Activated CD8-positive, alpha-beta memory T cell treated with anti-CD3 and anti-CD28 coated beads for 1 hour (primary cell): ENCODE data around the gene GYG2.
"Not testable (repeated sequence)": the region's sequence is repeated elsewhere in the genome, so short reads cannot be mapped to it uniquely, and the experiment has no call there.

ENCODE experiments used
- DNase-seq, 2 donors: peaks; one replicate each; pipeline ENCODE4 v3.0.0-alpha.2; 2020; ENCODE audit warnings: low read depth in 1 of 2; ENCODE audit errors: extremely low read depth in 1 of 2

GYG2 gene

DNA sequence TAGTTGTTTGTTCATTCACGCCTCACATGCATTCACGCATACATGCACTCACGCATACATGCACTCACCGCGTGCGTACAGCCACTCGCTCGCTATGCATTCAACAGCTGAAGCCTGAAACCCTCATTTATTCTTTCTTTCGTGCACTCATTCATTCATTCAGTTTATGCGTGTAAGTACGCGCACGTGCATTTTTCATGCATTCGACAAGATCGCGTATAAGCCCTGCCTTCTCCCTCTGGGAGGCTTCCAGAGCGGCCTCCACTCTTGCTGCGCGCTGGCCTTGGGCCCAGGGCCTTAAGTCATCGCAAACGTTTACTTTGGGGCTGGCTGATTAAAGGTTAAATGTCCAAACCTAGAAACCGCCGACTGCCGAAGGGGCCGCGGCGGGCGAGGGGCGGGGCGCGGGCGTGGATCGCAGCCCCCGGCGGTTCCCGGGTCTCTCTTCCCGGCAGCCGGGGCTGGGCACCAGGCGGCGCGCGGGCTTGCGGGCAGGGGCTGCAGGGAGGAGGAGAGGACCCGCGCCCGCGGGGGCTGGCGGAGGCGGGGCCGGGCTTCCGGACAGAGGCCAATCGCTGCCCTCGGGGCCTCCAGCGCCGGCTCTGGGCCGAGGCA, at the start of gene GYG2:
Gene GYG2 (plus strand): TSS at position 587 of the 615 bp plus-strand sequence. CDS start 1,259 bp downstream, outside the sequence.
- DNase-seq = no peak

DNA sequence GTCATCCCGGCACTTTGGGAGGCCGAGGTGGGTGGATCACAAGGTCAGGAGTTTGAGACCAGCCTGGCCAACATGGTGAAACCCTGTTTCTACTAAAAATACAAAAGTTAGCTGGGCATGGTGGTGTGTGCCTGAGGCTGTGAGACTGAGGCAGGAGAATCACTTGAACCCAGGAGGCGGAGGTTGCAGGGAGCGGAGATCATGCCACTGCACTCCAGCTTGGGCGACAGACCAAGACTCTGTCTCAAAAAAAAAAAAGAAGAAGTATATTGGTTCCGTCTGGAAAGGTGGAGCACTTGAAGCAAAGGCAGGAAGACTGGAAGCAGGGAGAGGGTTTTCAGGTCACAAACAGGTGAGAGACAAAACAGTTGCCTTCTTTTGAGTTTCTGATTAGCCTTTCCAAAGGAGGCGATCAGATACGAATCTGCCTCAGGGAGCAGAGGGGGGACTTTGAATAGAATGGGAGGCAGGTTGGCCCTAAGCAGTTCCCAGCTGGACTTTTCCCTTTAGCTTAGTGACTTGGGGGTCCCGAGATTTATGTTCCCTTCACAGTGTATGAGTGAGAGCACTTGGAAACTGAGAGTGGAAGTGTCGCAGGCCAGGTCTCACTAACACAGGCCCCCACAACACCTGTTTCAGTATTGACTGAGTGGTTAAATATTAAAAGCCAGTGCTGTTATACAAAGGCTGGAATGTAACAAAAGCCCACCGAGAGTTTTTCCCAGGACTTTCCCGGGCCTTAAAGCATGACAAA, 48.1 kb upstream of the GYG2 start:
- not testable (repeated sequence) for DNase-seq

DNA sequence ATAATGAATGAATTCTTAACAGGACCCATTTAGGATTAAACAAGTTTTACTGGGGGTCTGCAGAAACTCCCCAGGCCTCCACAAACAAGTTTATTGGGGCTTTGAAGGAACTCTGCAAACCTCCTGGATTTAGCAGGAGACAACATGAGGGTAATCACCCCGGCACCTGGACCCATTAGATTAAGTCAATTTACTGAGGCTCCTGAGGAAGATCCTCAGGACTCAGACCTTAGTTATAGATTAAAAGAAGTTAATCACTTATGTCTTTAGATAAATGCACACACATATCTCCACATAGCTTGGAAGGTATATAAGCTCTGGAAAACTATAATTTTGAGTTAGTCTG, 47.5 kb upstream of the GYG2 start:
- no peak for DNase-seq

DNA sequence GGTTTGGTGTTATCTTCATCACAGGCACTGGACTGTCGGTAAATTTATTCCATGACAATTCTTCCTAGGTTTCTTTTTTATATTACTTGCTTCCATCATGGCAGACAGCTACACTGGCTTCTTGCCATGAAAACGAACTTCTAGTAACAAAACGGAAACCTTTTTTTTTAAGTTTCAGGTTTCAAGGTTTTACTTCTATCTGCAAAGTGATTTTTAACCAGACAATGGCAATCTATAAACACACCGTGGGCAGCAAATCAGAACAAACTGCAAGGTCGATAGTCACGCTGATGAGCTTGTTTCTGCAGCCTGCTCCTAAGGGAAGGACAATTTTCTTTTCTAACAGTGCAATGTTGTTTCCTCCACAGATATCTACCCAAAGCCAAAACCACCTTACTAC, 47.0 kb upstream of the GYG2 start:
- DNase-seq = no peak

DNA sequence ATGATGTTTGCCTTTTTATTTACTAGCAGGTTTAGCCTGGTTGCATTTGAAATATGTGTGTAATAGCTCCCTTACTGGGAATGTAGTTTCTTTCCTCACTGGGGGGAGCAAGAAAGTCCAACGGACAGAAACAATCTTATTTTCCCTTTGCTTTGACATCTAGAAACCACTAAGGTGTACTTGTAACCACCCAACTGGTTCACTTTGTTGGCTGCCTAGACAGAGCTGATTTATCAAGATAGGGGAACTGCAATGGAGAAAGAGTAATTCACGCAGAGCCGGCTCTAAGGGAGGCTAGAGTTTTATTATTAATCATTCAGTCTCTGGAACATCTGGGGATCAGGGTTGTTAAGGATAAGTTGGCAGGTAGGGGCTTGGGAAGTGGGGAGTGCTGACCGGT, 46.6 kb upstream of the GYG2 start:
- DNase-seq = no peak

DNA sequence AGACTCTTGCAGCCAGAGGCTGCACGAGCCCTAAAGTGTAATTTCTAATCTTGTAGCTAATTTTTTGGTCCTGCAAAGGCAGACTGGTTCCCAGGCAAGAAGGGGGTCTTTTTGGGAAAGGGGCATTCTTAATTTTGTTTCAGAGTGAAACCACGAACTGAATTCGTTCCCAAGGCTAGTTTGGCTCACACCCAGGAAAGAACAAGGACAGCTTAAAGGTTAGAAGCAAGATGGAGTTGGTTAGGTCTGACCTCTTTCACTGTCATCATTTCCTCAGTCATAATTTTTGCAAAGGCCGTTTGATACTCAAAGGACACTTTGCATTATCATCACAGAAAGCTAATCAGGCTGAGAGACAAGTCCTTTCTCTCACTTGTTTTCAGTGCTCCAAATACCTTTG, 46.0 kb upstream of the GYG2 start:
- no peak for DNase-seq

DNA sequence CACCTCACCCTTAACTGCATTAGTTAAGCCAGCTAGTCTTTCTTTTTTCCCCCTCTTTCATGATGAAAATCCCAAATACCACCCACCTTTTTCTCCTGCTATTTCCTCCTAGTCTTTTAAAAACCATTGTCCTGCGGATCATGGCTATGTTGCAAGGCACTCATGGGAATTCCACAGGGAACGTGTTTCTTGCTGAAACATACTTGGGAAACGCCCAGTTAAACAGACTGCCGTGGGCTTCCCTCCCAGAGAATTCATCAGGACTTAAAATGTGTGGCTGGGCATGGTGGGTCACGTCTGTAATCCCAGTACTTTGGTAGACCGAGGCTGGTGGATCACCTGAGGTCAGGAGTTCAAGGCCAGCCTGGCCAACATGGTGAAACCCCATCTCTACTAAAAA, 44.7 kb upstream of the GYG2 start:
- no peak for DNase-seq

DNA sequence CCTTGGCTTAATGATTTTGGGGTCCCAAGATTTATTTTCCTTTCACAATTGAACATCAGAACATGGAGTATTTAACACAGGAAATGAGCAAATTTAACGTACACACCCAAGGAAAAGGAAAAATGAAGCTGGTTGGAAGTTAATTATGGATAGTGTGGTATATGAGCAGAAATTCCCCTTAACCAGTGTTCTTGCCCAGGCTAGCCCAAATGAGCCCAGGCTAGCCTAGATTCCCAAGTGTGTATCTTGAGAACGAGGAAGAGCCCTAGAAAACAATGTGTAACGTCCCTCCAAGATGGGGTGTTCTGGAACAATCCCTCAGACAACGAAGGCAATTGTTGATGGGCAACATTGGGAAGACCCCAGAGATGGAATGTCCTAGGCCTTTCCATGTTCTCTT, 43.2 kb upstream of the GYG2 start:
- DNase-seq = no peak

DNA sequence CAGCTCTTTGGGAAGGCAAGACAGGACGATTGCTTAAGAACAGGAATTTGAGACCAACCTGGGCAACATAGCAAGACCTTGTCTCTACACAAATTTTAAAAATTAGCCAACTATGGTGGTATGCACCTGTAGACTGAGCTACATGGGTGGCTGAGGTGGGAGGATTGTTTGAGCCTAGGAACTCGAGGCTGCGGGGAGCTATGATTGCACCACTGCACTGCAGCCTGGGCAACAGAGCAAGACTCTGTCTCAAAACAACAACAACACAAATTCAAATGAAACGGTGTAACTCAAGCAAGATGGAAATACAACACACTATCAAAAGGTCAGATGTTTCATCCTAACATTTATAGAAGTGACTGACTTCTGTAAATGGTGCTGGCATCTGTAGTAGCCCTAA, 39.8 kb upstream of the GYG2 start:
- no peak for DNase-seq

DNA sequence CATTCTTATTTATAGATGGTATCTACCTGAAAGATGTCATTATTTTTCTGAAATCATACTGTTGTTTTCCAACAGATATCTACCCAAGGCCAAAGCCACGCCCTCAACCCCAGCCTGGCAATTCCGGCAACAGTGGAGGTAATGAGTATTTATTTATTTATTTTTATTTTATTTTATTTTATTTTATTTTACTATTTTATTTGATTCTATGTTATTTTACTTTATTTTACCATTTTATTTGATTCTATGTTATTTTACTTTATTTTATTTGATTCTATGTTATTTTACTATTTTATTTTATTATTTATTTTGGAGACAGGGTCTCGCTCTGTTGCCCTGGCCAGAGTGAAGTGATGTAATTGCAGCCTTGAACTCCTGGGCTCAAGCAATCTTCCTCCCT, 39.2 kb upstream of the GYG2 start:
- no peak for DNase-seq

DNA sequence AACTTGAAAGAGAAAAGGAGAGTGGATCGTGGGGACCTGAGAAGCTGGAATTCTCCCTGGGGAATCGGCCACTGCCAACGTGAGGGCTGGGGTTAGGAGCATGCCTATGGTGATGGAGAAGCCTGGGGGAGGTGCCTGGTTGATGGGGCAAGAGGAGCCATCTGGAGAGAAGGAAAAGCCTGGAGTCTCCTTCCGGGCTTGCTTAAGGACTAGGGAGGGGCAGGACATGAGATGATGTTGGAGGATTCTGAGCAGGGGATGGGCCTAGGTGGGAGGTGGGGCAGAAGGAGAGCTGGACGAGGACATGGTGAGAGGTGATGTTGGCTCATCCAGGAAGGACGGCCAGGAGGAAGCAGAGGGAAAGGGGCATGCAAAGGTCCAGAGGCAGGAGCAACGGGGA, 35.0 kb upstream of the GYG2 start:
- DNase-seq = no peak

DNA sequence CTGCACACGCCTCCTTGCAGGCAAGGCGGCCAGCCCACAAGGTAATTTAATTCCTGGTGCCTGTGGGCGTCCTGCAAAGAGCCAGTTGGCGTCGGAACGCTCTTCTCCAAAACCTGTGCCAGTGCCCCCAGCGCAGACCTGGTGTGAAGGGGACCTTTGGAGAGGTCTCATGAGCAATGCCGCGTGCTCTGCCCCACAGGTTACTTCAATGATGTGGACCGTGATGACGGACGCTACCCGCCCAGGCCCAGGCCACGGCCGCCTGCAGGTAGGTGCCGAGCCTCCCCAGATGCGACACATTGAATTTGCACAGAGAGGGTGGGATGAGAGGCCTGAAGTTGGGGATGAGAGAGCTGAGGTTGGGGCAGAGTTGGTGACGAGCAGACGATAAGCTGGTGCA, 34.4 kb upstream of the GYG2 start:
- no peak for DNase-seq

DNA sequence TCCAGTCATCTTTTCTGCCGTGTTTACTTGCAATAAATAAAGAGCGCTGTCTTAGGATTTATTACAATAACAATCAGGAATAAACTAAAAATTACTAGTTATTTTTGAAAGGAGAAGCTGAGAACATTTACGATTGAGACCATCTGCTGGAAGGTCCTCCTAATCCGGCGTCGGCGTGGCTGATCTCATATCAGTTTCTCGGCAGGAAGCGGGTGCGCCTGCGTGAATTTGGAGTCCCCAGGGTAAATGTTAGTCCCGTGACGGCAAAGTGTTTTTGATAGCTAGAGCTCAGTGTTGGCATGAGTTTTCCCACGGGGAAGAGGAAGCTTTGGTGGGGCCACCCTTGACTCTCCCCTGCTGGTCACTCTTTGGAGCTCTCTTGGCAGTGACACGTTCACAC, 31.9 kb upstream of the GYG2 start:
- DNase-seq = not testable (repeated sequence)

DNA sequence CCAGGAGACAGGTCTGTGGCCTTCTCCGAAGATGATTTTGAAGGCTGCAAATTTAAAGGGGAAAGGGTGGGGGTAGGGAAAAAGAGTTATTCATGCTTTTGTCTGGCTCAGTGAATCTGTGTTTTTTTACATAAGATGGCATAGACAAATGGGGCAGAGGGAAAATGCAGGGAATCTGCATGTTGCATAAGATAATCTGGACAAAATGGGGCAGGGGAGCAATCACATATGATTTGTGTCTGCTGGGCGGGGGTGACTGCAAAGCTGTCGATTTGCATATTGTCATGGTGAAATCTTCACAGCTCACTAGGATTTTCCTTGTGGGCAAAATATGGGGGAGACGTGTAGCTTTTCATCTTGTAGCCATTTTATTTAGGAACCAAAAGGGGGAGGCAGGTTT, 29.4 kb upstream of the GYG2 start:
- no peak for DNase-seq

DNA sequence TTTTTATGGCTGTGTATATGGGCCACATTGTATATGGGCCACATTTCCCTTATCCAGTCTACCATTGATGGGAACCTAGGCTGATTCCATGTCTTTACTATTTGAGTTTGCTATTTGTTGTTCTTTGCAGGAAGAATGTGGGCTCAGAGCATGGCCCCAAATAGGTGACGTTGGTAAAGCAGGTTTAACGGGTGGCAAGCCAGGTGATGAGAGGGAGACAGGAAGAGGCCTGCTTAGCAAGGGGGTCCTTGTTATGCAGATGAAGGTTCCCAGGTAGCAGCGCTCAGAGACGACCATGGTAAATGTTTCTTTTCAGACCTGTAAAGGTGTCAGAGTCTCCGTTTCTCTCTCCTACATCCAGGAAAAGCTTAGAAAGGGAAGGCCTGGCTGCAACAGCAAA, 28.8 kb upstream of the GYG2 start:
- DNase-seq = not testable (repeated sequence)

DNA sequence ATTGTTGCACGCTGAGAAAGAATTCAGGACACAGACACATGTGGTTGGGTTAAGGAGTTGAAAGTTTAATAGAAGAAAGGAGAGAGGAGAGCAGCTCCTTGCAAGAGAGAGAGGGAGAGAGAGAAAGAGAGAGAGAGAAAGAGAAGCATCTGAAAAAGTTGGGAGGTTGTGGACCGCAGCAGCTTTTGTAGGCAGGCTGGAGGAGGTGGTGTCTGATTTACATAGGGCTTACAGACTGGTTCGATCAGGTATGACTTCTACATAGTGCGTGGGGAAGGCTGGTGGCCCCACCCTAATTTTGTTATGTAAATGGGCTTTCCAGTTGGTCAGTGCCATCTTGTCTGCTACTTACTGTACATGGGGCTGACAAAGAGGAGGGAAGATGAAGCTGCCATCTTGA, 27.5 kb upstream of the GYG2 start:
- DNase-seq = no peak

DNA sequence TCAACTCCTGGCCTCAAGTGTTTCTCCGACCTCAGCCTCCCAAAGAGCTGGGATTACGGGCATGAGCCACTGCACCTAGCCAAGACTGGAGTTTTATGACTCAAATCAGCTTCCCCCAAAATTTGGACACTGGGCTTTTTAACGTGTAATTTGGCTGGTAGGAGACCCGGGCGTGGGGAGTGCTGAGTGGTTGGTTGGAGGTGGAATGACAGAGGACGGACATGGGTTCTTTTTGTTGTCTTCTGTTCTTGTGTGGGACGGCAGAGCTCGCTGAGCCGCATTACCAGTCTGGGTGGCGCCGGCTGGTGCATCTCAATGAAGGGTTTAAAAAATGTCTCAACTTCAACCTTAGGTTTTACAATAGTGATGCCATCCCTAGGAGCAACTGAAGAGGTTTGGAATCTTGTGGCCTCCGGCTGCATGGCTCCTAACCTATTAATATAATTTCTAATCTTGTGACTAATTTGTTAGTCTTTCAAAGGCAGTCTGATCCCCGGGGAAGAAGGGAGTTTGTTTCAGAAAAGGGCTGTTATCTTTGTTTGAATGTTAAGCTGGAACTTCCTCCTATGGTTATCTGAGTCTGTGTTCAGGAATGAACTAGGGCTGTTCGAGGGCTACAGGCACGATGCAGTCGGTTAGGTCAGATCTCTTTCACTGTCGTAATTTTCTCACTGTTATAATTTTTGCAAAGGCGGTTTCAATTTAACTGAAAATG, 26.2 kb upstream of the GYG2 start:
- not testable (repeated sequence) for DNase-seq

DNA sequence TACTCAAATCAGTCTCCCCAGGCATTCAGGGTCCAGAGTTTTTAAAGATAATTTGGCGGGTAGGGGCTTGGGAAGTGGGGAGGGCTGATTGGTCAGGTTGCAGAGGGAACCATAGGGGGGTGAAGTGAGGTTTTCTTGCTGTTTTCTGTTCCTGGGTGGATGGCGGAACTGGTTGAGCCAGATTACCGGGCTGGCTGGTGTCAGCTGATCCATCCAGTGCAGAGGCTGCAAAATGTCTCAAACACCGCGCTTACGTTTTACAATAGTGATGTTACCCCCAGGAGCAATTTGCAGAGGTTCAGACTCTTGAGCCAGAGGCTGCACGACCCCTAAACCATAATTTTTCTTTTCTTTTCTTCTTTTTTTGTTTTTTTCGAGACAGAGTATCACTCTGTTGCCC, 25.2 kb upstream of the GYG2 start:
- DNase-seq = not testable (repeated sequence)

DNA sequence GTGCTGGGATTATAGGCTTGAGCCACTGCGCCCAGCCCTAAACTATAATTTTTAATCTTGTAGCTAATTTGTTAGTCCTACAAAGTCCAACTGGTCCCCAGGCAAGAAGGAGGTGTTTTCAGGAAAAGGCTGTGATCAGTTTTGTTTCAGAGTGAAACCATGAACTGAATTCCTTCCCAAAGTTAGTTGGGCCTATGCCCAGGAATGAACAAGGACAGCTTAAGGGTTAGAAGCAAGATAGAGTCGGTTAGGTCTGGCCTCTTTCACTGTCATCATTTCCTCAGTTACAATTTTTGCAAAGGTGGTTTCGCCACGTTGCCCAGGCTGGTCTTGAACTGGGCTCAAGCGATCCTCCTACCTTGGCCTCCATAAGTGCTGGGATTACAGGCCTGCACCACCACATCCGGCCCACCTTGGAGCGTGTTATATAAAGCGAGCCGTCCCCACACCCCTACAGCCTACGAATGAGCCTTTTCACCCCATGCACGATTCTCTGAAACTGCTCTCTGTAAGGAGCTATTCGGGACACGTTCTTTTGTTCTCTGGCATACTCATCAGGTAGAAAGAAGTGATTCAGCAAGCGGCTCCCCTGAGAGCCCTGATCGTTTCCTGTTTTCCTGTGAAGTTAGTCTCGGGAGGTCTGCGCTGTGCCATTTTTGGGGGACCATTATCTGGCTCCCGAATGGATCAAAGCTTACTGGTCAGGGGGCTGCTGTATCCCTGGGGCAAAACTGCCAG, 24.5 kb upstream of the GYG2 start:
- DNase-seq = not testable (repeated sequence)

DNA sequence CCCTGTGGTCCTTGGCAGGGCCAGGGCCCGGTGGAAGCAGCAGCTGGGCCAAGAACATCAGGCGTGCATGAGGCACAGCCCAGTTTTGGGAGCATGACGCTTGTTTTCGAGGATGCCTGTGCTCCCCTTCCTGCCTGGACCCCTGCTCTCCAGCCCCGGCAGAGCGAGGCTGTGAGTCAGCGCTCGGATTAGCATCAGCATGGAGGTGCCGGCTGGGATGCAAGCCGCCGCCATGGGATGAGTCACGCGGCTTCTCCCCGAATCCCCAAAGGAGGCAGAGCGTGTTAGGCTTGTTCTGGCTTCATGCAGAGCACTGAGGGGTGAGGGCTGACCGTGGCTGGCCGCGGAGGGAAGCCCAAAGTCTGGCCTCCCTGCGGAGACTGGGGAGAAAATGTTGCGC, 23.9 kb upstream of the GYG2 start:
- DNase-seq = not testable (repeated sequence)

DNA sequence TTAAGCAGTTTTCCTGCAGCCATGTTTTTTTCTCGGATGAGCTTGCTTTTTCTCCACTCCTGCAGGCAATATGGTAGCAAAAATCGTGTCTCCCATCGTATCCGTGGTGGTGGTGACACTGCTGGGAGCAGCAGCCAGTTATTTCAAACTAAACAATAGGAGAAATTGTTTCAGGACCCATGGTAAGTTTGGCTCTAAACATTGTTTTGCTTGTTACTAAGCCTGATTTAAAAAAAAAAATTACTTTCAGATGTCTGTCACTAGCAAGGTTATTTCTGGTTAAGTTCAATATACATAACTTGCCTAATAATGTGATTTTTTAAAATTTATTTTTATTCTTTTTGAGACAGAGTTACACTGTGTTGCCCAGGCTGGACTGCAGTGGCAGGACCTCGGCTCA, 17.5 kb upstream of the GYG2 start:
- DNase-seq = no peak
